ENCODE measurements around the gene PRPF40B. TPM values are rescaled to one million over a fixed set of nuclear protein-coding genes. Genes with fewer than 3 reads are reported as not detected.

PRPF40B gene
- total and polyA plus RNA-seq, 2 of the 13 experiments (the other 11 are each of a cell fraction or from before 2014, with no cell fraction given) = 5.0 to 7.8 TPM

GRCh38 chr12:49599961-49600360 lies 23.4 kb upstream of the PRPF40B start:
- intact Hi-C loops (cut with micrococcal nuclease; ENCODE audit: unreplicated experiment) (no loop called here), in situ Hi-C loops (cut with HindIII; ENCODE audit: extremely low pct_ligation_motif_present, low pct_unique_long_range_greater_than_20kb) (no loop called here)
- DNase-seq (ENCODE audit: low spot score) (no peak), ATAC-seq (no peak), FAIRE-seq (no peak)
- POLR2A ChIA-PET = no interaction called here
- Histone ChIP-seq H4K20me1 (ENCODE audit: insufficient read depth, low read length) (no peaks in the 10 kb centered on the region), H3K4me1 (ENCODE audit: insufficient read depth, low read length) (peaks cover 5% of the 10 kb centered on the region; the same call in 1 of the 2 replicates), H3K27ac (ENCODE audit: extremely low read length, insufficient read depth, low read length) (no peak overlapping the region), H3K36me3 (replicated peaks in 1 of 2; ENCODE audit: control insufficient read depth in 1 of 2, insufficient read depth in 2 of 2, low read length in 2 of 2) (no peaks in the 10 kb centered on the region), H3K9ac (ENCODE audit: insufficient read depth, low read depth, low read length) (no peak overlapping the region), H3K4me2 (ENCODE audit: low read depth, low read length) (no peak overlapping the region), H3K4me3 (replicated peaks in 1 of 3; ENCODE audit: insufficient read depth in 1 of 3, low read depth in 2 of 3, low read length in 3 of 3) (no peak overlapping the region), H3K79me2 (ENCODE audit: insufficient read depth, low read length) (no peaks in the 10 kb centered on the region), H3K9me3 (ENCODE audit: low read length) (no peaks in the 10 kb centered on the region), H2AFZ (ENCODE audit: low read length) (no peak overlapping the region), H3K27me3 (ENCODE audit: control insufficient read depth in 1 of 2, insufficient read depth in 2 of 2, low read length in 2 of 2) (no peaks in the 10 kb centered on the region)
- TF ChIP-seq ZNF703 (CRISPR knock-in tag; IDR thresholded peaks at IDR 0.05; ENCODE audit: borderline replicate concordance) = no peak
- no peak for TF ChIP-seq ZNF569 (CRISPR knock-in tag; IDR thresholded peaks at IDR 0.05; ENCODE audit: borderline replicate concordance)
- no peak for TF ChIP-seq ZBTB38 (CRISPR knock-in tag; IDR thresholded peaks at IDR 0.05)
- CTCF ChIA-PET (ENCODE audit: low intra/inter-chr PET ratio, low total read pairs) = no interaction called here
- WGBS (ENCODE audit: low lambda C conversion rate) = 91% methylated on average over 8 of the region's 8 CpGs
- no TSS peak for BruUV-seq (replicated peaks)

DNA sequence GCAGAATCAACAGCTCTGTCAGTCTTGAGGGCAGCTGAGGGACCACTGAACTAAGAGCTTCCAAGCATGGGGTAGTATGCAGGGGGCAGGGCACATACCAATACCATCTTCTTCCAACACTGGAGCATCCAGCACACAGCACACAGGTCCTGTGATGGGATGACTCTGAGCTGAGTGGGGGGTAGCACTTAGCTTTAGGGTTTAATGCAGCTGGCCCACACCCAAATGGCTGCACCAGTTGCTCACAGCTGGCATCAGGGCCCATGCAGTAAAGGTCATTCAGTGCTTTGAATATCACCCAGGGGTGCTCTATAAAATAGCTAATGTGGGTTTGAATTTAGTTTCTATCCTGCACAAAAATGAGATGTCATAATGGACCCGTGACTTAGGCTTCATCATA lies 19.6 kb upstream of the PRPF40B start:
- H3K4me3 ChIP-seq (replicated peaks in 1 of 3; ENCODE audit: insufficient read depth in 1 of 3, low read depth in 2 of 3, low read length in 3 of 3) = no peak overlapping the region
- FAIRE-seq (no peak), ATAC-seq (no peak), DNase-seq (ENCODE audit: low spot score) (no peak)
- TF ChIP-seq FOSL2 (CRISPR knock-in tag; IDR thresholded peaks at IDR 0.05) = no peak
- TF ChIP-seq U2AF2 (IDR thresholded peaks at IDR 0.05; ENCODE audit: low read depth, low read length) = no peak
- no peak for TF ChIP-seq ZBTB7A (CRISPR knock-in tag; IDR thresholded peaks at IDR 0.05)
- BruUV-seq (replicated peaks) = no TSS peak
- H3K36me3 ChIP-seq (replicated peaks in 1 of 2; ENCODE audit: control insufficient read depth in 1 of 2, insufficient read depth in 2 of 2, low read length in 2 of 2) = no peaks in the 10 kb centered on the region
- H3K27ac ChIP-seq (ENCODE audit: extremely low read length, insufficient read depth, low read length) = no peak overlapping the region
- ChIA-PET CTCF (ENCODE audit: low intra/inter-chr PET ratio, low total read pairs) (no interaction called here), POLR2A (no interaction called here)
- H3K4me1 ChIP-seq (ENCODE audit: insufficient read depth, low read length) = peaks cover 10% of the 10 kb centered on the region; the same call in 1 of the 2 replicates
- H3K4me2 ChIP-seq (ENCODE audit: low read depth, low read length) = no peak overlapping the region
- H3K27me3 ChIP-seq (ENCODE audit: control insufficient read depth in 1 of 2, insufficient read depth in 2 of 2, low read length in 2 of 2) = no peaks in the 10 kb centered on the region
- intact Hi-C loops (cut with micrococcal nuclease; ENCODE audit: unreplicated experiment) (no loop called here), in situ Hi-C loops (cut with HindIII; ENCODE audit: extremely low pct_ligation_motif_present, low pct_unique_long_range_greater_than_20kb) (no loop called here)
- H3K9ac ChIP-seq (ENCODE audit: insufficient read depth, low read depth, low read length) = no peak overlapping the region
- no peaks in the 10 kb centered on the region for H3K9me3 ChIP-seq (ENCODE audit: low read length)
- no peaks in the 10 kb centered on the region for H4K20me1 ChIP-seq (ENCODE audit: insufficient read depth, low read length)
- 73% methylated on average over 1 of the region's 1 CpG for whole genome bisulfite sequencing (ENCODE audit: low lambda C conversion rate)
- H2AFZ ChIP-seq (ENCODE audit: low read length) = no peak overlapping the region
- H3K79me2 ChIP-seq (ENCODE audit: insufficient read depth, low read length) = no peaks in the 10 kb centered on the region

Data from HepG2 (cell line).